Gastroesophageal sphincter (tissue), 3 donors: ENCODE data around the gene HDAC6.

Experiments
- POLR2A ChIP-seq, 2 donors: fragments of 450-650 bp; IDR thresholded peaks; one replicate each; pipeline ENCODE4 v1.6.1; 2017; ENCODE audit warnings: antibody characterized with exemption in 2 of 2, mild to moderate bottlenecking in 2 of 2, moderate library complexity in 1 of 2
- TF ChIP-seq, protein P1 (sequence below), 4 experiments: fragments of 200-600 bp in 2 of 4; fragments of 450-650 bp in 2 of 4; sonication (generic) in 1 of 4; IDR thresholded peaks; one replicate each; pipeline ENCODE4 v1.5.1; 2017 to 2019; ENCODE audit warnings: antibody characterized with exemption in 4 of 4, mild to moderate bottlenecking in 2 of 4, moderate library complexity in 2 of 4

DNA sequence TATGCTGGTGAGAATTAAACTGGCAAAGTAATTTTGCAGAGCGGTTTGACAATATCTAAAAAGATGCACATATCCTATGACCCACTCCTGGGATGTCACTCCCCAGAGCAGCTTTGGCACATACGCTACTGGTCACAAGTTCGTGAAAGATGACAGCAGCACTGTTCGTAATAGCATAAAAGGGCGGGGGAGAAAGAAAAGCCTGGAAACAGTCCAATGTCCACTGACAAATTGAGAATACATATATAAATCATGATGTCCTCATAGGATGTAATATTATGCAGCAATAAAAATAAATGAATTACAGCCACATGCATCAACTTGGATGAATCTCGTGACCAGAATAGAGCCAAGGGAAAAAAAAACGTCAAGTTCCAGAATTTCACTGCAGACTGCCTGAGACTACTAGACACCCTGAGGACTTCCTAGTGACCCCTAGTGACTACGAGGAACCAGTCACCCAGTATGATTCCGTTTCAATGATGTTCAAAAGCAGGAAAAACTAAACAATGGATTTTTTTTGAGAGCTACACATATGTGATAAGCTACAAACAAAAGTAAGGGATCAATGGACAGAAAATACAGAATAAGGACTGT, 31.8 kb downstream of the HDAC6 start:
- TF ChIP-seq, protein P1, sequence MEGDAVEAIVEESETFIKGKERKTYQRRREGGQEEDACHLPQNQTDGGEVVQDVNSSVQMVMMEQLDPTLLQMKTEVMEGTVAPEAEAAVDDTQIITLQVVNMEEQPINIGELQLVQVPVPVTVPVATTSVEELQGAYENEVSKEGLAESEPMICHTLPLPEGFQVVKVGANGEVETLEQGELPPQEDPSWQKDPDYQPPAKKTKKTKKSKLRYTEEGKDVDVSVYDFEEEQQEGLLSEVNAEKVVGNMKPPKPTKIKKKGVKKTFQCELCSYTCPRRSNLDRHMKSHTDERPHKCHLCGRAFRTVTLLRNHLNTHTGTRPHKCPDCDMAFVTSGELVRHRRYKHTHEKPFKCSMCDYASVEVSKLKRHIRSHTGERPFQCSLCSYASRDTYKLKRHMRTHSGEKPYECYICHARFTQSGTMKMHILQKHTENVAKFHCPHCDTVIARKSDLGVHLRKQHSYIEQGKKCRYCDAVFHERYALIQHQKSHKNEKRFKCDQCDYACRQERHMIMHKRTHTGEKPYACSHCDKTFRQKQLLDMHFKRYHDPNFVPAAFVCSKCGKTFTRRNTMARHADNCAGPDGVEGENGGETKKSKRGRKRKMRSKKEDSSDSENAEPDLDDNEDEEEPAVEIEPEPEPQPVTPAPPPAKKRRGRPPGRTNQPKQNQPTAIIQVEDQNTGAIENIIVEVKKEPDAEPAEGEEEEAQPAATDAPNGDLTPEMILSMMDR (IDR thresholded peaks at IDR 0.05): no peak
- TF ChIP-seq POLR2A (IDR thresholded peaks at IDR 0.05): no peak
